Midbrain (tissue), 1 donor: ENCODE measurements around the gene METTL16.

Experiments
- DNase-seq: peaks from one replicate; lab custom pipeline; 2025; lab: John Stamatoyannopoulos, UW

METTL16 gene

DNA sequence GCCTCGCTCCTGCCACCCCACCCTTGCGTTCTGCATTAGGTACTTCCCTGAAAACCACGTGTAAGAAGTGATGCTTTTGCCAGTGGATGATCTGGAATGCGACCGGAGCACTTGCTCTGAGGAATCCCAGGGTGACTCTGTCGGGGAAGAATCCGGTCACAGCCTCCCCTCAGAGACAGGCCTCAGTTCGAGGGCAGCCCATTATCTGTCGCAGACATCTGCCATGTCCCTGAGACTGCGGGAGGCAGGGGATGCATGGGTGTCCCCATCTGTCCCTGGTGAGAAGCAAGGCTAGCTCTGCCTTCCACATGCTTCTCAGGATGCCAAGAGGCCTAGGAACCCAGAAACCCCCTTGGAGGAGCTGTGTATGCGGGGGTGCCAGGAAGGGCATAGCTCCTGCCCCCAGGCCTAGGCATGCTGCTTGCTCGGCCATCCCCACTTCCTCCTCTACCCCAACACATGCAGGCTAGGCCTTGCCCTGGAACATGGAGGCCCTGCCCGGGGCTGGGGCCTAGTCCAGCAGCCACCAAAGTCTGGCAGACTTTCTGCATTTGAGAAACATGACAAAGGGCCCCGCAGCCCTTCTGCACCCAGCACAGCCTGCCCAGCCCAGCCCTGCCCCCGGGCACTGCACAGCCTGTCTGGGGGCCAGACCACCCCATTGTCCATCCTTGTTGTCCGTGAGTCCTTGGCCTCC lies 131.3 kb downstream of the METTL16 start:
- DNase-seq: no peak

DNA sequence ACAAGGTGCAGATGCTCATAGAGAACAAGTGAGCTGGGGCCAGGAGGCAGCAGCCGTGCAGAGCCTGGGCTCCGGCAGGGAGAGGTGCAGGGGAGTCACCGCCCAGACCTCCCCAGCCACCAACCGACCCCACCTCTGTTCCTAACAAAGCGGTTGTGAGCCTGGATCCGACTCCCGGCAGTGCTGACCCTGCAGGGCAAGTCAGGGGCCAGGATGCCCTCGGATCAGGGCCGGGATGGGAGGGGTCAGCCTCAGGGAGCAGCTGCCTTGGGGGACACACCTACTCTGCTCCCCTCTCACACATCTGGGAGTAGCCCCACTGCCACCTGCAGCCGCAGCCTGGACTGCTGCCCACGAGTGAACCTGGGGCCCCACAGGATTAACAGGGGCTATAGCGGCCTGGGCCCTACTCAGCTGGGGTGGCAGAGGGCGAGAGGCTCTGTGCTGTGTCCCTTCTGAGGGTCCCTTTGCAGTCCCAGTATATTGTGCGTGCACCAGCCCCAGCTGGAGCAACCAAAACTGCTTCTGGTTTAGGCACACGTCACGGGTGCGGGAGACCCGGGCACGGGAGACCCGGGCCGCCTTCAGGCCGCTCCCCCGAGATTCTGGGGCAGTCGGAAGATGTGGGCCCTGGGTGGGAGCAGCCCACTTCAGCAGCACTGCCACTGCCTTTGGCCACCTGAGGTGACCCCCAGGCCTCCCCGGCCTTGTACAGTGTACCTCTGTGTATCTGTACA lies 132.0 kb downstream of the METTL16 start:
- no peak for DNase-seq

DNA sequence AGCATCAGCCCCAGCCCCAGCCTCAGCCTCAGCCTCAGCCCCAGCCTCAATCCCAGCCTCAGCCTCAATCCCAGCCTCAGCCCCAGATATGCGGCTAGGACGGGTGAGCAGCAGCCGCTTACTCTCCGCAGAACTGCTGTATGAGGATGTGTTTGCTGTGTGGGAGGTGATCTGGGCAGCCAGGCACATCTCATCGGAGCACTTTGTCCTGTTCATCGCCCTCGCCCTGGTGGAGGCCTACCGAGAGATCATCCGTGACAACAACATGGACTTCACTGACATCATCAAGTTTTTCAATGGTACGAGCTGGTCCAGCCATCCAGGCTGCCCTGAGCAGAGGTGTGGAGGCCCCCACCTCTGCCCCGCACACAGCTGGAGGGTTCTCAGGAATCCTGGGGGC lies 132.8 kb downstream of the METTL16 start:
- DNase-seq: no peak

DNA sequence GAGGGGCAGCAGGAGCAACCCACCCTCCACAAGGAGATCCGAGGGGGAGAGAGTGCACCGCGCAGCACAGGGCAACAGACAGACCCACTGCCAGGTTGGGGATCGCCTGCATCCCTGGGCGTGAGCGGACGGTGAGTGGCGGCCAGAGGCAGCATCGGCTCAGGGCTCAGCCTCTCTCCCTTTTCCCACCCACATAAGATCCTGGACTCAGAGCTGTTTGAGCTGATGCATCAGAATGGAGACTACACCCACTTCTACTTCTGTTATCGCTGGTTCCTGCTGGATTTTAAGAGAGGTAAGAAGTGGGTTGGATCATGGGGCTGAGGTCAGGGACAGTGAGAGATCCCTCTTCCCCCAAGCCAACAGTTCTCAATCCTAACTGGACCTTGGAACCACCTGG lies 134.0 kb downstream of the METTL16 start:
- DNase-seq: no peak

DNA sequence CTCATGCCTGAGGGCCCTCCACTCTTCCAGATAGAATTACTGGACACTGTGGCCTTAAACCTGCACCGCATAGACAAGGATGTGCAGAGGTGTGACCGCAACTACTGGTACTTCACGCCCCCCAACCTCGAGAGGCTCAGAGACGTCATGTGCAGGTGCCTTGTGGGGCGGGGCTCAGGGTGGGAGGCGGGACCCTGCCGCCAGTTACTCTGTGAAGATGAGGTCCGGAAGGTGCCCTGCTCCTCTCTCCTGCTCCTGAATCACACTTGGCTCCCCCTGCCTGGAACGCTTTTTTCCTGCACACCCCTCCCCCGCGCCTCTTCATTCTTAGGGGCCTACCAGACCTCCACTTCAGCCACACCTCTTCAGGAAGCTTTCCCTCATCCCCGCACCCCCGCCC lies 135.6 kb downstream of the METTL16 start:
- DNase-seq: no peak

DNA sequence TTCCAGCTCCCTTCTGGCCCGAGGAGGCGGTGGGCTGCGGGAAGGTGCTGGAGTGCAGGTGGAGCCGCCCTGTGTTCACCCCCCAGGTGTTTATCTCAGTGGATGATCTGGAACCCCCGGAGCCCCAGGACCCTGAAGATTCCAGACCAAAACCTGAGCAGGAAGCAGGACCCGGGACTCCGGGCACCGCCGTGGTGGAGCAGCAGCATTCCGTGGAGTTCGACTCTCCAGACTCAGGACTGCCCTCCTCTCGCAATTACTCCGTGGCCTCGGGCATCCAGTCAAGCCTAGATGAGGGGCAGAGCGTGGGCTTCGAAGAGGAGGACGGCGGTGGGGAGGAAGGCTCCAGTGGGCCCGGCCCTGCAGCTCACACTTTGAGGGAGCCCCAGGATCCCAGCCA lies 136.3 kb downstream of the METTL16 start:
- no peak for DNase-seq

DNA sequence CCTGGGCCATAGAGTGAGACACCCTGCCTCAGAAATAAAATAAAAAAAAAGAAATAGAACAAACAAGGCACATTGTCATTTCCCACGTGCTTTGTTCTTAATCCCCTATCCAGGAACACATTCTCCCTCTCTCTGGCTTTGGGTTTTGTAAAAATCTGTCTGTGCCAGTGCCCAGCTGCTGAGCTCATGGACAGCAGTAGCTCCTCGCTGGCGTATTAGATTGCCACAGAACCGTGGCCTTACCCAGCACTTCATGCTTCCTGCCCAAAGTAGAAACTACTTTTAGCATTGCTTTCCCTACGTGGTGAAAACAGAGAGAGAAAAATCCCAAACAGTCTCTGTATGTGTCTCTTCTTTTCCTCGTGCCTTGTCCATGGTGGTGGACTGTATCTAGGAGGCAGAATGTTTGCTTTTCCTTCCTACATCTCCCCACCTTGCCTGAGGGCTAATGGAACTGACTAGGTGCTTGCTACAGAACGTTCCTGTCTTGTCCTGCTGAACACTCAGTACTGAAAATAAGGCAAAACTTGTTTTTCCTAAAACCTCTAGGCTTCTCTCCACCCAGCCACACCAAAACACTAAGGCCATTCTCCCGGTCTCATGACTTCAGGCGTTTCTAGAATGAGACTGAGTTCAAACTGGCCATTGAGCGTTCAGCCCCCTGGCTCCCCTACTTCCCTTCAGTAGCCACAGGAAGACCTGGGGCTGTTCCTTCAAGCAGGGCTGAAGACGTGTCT lies 137.0 kb downstream of the METTL16 start:
- DNase-seq: no peak

DNA sequence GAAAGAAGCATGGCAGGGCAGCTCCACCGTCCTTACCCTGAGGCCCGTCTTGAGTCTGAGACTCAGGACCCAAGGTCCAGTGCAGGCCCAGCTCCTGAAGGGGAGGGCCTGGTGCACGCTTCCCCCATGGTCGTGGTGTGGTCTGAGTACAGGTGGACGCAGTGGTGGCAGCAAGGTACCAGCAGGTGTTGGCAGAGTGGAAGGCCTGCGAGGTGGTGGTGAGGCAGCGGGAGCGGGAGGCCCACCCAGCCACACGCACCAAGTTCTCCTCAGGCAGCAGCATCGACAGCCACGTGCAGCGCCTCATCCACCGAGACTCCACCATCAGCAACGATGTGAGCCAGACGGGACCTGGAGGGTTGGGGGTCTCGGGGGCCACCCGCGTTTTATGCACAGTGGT lies 138.5 kb downstream of the METTL16 start:
- DNase-seq: no peak

DNA sequence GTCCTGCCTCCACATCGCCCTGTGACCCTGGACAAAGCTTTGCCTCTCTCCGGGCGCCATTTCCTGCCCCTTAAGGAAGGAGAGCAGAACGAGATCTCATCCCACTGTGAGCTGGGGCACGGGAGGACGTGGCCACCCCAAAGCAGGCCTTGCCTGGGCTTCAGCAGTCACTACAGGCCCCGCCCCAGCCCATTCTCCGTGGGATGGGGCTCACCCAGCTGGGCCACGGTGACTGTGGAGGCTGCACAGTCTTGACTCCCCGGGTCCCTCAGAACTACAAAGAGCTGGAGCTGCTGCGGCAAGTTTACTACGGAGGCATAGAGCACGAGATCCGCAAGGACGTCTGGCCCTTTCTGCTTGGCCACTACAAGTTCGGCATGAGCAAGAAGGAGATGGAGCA lies 139.0 kb downstream of the METTL16 start:
- no peak for DNase-seq

DNA sequence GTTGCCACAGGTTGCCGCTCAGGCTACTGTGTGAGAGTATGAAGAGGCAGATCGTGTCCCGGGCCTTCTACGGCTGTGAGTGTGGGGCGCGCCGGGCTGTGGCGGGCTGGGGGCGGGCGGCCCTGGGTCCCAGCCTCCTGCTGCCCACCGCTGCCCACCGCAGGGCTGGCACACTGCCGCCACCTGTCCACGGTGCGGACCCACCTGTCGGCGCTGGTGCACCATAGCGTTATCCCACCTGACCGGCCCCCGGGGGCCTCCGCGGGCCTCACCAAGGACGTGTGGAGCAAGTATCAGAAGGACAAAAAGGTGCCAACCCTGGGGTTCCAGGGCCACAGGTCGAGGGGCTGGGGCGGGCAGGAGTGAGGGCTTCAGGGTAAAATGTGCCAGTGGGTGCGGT lies 139.5 kb downstream of the METTL16 start:
- DNase-seq: no peak

DNA sequence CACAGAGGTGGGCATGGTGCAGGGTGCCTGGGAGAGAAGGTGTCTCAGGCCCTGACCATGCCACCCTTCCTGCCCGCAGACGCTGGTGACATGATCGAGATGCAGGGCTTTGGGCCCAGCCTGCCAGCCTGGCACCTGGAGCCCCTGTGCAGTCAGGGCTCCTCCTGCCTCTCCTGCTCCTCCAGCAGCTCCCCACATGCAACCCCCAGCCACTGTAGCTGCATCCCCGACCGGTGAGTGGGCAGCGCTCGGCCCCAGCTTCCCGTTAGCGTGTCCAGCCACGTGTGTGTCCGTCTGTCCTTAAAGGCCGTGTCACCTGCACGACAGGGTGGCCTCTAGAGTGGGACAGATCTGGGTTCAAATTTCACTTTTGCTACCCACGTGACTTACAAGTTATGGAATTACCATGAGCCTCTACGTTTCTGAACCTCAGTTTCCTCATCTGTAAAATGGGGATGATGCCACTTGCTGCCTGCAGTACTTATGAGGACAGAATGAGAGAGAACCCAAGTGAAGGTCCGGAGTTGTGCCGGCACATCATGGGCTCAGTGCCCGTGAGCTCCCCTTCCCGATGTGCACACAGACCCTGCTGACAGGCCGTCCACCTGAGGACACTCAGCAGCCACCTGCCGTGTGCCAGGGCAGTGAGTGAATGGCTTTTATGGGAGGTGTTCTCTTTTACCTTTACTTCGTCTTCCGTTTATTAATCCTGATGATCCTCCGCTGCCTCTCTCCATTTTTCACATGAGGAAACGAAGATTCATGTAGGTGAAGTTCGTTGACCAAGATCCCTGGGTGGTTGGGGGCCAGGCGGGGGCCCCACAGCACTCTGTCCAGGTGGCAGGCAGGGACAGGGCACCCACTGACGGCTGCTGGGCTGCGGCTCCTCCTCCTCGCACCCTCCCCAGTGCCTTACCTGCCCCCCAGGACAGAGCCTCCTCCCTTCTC lies 140.2 kb downstream of the METTL16 start:
- no peak for DNase-seq

DNA sequence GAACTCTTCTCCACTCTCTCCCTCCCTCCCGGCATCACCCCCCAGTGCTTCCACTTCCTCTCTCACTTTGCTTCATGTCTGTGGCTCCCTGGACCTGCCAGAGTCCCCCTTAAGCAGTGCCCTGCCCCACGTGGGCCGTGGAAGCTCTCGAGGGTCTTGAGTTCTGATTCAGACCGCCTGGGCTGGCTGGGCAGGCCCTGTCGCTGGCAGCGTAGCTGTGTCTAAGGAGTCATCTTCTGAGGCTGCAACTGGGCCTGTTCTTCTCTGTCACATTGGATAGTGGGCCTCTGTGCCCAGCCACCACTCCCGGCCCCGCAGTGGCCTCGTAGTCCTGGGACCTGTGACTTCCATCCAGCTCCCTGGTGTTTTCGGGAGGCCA lies 141.5 kb downstream of the METTL16 start:
- DNase-seq: no peak

DNA sequence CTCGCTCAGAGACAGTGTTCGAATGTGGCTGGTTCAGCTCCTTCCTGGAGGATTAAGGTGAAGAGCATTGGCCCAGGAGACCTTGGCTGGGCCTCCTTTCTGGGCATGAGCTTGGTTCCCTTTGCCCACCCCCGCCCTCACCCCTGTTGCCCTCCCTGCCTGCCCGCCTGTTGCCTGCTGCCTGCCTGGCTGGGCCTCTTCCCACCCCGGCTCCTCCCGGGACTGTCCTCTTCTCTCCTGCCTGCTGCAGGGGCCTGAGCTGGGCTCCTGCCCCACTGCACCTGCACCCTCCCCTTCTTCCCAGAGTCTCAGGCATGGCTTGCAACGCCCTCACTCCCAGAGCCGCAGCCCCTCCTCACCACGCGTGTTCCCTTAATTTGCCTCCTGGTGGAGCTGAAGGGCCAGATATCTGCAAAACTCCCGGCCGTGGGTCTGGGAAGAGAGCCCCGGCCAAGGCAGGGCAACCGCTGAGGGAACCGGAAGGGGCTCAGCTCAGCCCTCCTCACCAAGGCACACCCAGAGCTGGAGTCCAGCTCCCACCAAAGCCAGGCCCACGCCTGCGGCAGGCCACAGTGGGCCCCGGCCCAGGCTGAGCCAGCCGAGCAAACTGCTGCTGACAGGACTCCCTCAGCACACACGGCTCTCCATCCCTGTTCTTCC lies 142.0 kb downstream of the METTL16 start:
- no peak for DNase-seq

DNA sequence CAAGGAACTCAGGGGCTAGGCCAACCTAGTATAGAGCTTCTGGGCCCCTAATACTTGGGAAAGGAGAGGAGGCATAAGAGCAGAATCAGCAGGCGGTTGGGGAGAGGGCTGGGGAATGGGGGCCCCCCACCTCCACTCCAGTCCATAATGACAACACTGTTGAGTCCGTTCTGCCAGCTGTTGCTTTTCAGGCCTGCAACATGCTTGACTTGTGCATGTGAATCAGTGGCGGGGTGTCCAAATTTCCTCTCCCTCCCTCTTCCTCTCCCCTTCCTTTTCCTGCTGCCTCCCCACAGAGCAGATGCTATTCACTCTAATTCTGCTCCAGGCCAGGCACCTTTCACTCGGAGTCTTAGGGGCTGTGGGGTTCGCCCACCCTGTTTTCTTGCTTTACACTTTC lies 142.6 kb downstream of the METTL16 start:
- DNase-seq: no peak

DNA sequence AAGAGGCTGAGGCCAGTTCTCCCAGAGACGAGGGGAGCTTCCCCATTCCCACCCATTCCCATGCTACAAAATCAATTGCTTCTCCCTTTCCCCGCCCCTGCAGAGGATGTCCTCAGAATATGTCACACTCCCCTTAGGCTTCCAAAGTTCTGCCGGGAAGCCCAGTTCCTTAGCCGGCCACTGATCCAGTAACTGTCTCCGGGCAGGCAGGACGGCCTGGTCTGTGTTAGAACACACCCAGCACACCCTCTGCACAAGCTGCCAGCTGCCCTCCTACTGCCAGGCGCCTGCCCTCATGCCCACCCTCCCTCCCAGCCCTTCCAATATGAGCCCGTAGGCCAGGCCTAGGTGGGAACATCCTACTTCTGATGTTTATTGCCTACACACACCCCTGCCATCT lies 143.3 kb downstream of the METTL16 start:
- DNase-seq: no peak

DNA sequence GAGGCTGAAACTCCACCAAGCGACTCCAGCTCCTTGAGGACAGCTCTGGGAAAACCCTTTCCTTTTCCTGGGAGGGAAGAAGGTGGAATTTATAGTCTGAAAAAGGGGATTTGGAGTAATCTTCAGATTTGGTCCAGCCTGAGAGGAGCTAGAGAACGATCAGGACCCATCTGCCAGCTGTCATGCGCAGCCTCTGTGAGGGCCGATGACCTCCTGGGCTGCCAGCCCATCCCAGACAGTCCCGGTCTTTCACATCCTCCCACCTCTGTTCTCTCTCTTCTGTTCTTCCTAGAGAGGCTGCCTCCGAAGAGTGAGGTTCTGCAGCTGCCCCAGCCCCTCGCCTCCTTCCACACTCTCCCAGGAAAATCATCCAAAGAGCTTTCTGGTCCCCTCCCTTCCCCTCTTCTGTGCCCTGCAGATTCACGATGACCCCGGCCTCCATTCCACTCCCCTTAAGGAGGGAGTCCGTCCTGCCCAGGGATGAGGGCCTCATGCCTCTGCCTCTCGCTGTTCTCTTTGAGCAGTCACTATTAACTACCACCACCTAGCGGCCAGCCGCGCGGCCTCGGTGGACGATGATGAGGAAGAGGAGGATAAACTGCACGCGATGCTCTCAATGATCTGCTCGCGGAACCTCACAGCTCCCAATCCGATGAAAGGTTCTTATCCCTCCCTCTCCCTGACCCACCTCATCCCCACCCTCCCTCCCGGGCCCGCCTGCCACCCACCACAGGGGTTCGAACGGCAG lies 144.8 kb downstream of the METTL16 start:
- DNase-seq: no peak
